HepG2 (cell line): ENCODE measurements around the gene ZCCHC17. TPM values are rescaled to one million over a fixed set of nuclear protein-coding genes. Genes with fewer than 3 reads are reported as not detected.

Experiments used
- BRD4 ChIP-seq: sonication (generic); formaldehyde crosslinking; IDR thresholded peaks from 2 replicates; pipeline ENCODE4 v1.4.0; 2020; ENCODE audit warnings: missing genetic modification reagents
- HNRNPL ChIP-seq: fragments of 200-400 bp; formaldehyde crosslinking; IDR thresholded peaks from 2 replicates; pipeline ENCODE4 v1.6.1; 2017; ENCODE audit warnings: mild to moderate bottlenecking, low read depth, low read length
- ISX ChIP-seq: sonication (generic); formaldehyde crosslinking; conservative IDR thresholded peaks from 2 replicates; pipeline ENCODE4 v1.5.0; 2020; ENCODE audit warnings: missing genetic modification reagents
- SRSF1 ChIP-seq: fragments of 200-400 bp; formaldehyde crosslinking; optimal IDR thresholded peaks from 2 replicates; pipeline ENCODE3; 2017; ENCODE audit warnings: mild to moderate bottlenecking, low read depth, low read length, moderate library complexity
- SRY ChIP-seq: sonication (generic); formaldehyde crosslinking; IDR thresholded peaks from 2 replicates; pipeline ENCODE4 v1.8.0; 2022; ENCODE audit warnings: mild to moderate bottlenecking, missing genetic modification reagents
- ZNF30 ChIP-seq: sonication (generic); formaldehyde crosslinking; IDR thresholded peaks from 2 replicates; pipeline ENCODE4 v1.5.0; 2020; ENCODE audit warnings: mild to moderate bottlenecking, missing genetic modification reagents
- ZNF792 ChIP-seq: IDR thresholded peaks from 2 replicates; pipeline ENCODE4 v1.6.1; 2016
- polyA plus RNA-seq, 8 experiments: library from polyadenylated mRNA; depleted of rRNA in 3 of 8; stranded (reverse) in 7 of 8; unstranded in 1 of 8; fragments of >200 nt; fragmentation: Illumina TruSeq in 4 of 8; extraction: Trizol in 4 of 8; gene quantifications; 2 replicates each; pipeline versions ENCODE4 v1.2.1 to v1.2.3, GENCODE V29; 2011 to 2016; ENCODE audit warnings: low read depth in 4 of 8, missing spikeins in 1 of 8, mixed read lengths in 1 of 8; ENCODE audit not compliant: insufficient read depth in 1 of 8
- total RNA-seq, 5 experiments: library from RNA; depleted of rRNA; stranded (reverse); fragments of >200 nt; fragmentation: Illumina TruSeq; extraction: Trizol; gene quantifications; 2 replicates each; pipeline ENCODE4 v1.2.3, GENCODE V29; 2016; ENCODE audit warnings: low read depth in 1 of 5
- TF ChIP-seq, protein P1 (sequence below): sonication (generic); formaldehyde crosslinking; IDR thresholded peaks from 2 replicates; pipeline ENCODE4 v1.5.0; 2020; ENCODE audit warnings: mild to moderate bottlenecking, missing genetic modification reagents, borderline replicate concordance
- TF ChIP-seq, protein P2 (sequence below): sonication (generic); formaldehyde crosslinking; IDR thresholded peaks from 2 replicates; pipeline ENCODE4 v1.4.0; 2020; ENCODE audit warnings: mild to moderate bottlenecking, missing genetic modification reagents
- TF ChIP-seq, protein P3 (sequence below): sonication (generic); formaldehyde crosslinking; IDR thresholded peaks from 2 replicates; pipeline ENCODE4 v1.5.1; 2020; ENCODE audit warnings: mild to moderate bottlenecking, moderate library complexity, missing genetic modification reagents

ZCCHC17 gene
- total and polyA plus RNA-seq, 2 of the 13 experiments (the other 11 are each of a cell fraction or from before 2014, with no cell fraction given) = 20.5 to 53.0 TPM

DNA sequence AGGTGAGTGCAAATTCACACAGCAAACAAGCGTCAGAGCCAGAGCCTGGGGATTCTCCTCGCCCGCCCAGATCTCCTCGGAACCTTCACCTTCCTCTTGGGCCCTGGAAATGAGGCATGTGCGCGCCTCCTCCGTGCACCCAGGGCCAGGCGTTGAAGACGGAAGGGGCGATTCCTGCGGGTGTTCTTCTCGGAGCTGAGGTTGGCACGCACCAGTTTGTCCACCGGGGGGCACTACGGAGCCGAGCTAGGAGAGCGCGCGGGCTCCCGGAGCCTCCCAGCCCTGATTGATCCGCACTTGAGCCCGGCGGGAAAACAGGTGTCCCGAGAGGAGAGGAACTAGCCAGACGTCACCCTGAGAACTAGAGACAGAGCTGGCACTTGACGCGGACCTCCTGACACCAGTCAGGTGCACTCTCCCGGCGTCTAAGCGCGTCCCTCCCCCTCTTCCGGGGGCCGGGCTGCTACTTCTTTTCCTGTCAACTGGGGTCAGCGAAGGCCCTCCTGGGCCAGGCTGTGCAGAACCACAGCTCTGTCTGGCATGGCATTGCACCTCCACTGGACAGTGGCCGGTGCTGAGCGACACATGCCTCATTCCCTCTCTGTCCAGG lies 97.9 kb downstream of the ZCCHC17 start (continued):
- TF ChIP-seq ISX (CRISPR knock-in tag) (no peak), BRD4 (CRISPR knock-in tag) (no peak), SRY (CRISPR knock-in tag) (no peak), ZNF792 (CRISPR knock-in tag) (no peak), SRSF1 (peak; percentile 42), ZNF30 (CRISPR knock-in tag) (no peak), HNRNPL (peak; percentile 68; the same call in 1 of the 2 replicates)
- TF ChIP-seq, protein P1, sequence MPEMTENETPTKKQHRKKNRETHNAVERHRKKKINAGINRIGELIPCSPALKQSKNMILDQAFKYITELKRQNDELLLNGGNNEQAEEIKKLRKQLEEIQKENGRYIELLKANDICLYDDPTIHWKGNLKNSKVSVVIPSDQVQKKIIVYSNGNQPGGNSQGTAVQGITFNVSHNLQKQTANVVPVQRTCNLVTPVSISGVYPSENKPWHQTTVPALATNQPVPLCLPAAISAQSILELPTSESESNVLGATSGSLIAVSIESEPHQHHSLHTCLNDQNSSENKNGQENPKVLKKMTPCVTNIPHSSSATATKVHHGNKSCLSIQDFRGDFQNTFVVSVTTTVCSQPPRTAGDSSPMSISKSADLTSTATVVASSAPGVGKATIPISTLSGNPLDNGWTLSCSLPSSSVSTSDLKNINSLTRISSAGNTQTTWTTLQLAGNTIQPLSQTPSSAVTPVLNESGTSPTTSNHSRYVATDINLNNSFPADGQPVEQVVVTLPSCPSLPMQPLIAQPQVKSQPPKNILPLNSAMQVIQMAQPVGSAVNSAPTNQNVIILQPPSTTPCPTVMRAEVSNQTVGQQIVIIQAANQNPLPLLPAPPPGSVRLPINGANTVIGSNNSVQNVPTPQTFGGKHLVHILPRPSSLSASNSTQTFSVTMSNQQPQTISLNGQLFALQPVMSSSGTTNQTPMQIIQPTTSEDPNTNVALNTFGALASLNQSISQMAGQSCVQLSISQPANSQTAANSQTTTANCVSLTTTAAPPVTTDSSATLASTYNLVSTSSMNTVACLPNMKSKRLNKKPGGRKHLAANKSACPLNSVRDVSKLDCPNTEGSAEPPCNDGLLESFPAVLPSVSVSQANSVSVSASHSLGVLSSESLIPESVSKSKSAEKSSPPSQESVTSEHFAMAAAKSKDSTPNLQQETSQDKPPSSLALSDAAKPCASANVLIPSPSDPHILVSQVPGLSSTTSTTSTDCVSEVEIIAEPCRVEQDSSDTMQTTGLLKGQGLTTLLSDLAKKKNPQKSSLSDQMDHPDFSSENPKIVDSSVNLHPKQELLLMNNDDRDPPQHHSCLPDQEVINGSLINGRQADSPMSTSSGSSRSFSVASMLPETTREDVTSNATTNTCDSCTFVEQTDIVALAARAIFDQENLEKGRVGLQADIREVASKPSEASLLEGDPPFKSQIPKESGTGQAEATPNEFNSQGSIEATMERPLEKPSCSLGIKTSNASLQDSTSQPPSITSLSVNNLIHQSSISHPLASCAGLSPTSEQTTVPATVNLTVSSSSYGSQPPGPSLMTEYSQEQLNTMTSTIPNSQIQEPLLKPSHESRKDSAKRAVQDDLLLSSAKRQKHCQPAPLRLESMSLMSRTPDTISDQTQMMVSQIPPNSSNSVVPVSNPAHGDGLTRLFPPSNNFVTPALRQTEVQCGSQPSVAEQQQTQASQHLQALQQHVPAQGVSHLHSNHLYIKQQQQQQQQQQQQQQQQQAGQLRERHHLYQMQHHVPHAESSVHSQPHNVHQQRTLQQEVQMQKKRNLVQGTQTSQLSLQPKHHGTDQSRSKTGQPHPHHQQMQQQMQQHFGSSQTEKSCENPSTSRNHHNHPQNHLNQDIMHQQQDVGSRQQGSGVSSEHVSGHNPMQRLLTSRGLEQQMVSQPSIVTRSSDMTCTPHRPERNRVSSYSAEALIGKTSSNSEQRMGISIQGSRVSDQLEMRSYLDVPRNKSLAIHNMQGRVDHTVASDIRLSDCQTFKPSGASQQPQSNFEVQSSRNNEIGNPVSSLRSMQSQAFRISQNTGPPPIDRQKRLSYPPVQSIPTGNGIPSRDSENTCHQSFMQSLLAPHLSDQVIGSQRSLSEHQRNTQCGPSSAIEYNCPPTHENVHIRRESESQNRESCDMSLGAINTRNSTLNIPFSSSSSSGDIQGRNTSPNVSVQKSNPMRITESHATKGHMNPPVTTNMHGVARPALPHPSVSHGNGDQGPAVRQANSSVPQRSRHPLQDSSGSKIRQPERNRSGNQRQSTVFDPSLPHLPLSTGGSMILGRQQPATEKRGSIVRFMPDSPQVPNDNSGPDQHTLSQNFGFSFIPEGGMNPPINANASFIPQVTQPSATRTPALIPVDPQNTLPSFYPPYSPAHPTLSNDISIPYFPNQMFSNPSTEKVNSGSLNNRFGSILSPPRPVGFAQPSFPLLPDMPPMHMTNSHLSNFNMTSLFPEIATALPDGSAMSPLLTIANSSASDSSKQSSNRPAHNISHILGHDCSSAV (CRISPR knock-in tag) = no peak
- TF ChIP-seq, protein P2, sequence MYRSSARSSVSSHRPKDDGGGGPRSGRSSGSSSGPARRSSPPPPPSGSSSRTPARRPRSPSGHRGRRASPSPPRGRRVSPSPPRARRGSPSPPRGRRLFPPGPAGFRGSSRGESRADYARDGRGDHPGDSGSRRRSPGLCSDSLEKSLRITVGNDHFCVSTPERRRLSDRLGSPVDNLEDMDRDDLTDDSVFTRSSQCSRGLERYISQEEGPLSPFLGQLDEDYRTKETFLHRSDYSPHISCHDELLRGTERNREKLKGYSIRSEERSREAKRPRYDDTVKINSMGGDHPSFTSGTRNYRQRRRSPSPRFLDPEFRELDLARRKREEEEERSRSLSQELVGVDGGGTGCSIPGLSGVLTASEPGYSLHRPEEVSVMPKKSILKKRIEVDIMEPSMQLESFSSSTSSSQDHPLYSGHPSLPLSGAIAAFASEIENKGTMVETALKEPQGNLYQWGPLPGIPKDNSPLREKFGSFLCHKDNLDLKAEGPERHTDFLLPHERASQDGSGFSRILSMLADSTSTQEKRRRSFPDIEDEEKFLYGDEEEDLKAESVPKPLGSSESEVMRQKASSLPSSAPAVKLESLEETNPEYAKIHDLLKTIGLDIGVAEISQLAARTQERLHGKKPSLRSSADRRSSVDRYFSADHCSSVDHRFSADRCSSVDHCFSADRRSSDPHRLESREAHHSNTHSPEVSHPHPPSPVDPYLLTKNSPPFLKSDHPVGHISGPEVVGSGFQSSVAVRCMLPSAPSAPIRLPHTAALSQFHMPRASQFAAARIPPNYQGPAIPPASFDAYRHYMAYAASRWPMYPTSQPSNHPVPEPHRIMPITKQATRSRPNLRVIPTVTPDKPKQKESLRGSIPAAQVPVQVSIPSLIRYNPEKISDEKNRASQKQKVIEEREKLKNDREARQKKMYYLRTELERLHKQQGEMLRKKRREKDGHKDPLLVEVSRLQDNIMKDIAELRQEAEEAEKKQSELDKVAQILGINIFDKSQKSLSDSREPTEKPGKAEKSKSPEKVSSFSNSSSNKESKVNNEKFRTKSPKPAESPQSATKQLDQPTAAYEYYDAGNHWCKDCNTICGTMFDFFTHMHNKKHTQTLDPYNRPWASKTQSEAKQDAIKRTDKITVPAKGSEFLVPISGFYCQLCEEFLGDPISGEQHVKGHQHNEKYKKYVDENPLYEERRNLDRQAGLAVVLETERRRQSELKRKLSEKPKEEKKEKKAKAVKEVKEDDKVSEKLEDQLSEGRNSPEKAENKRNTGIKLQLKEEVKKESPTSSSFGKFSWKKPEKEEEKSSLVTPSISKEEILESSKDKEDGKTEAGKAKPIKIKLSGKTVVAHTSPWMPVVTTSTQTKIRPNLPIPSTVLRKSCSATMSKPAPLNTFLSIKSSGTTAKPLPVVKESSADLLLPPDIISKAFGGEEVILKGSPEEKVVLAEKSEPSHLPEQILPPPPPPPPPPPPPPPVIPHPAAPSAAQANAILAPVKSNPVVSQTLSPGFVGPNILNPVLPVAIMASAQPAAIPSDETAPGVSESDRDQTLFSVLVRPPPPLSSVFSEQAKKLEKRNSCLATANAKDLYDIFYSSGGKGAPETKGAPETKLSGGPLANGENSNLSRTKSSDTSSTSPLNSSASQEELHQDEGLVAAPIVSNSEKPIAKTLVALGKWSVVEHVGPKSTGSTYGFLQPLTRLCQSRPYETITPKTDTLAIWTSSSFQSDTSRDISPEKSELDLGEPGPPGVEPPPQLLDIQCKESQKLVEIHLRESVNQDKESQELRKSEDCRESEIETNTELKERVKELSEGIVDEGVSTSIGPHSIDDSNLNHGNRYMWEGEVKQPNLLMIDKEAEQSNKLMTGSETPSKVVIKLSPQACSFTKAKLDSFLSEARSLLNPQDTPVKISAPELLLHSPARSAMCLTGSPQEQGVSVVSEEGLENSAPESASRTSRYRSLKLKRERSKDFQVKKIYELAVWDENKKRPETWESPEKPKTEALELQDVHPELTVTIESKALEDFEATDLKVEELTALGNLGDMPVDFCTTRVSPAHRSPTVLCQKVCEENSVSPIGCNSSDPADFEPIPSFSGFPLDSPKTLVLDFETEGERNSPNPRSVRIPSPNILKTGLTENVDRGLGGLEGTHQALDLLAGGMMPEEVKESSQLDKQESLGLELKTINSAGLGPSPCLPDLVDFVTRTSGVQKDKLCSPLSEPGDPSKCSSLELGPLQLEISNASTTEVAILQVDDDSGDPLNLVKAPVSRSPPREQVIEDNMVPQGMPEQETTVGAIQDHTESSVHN (CRISPR knock-in tag) = no peak
- TF ChIP-seq, protein P3, sequence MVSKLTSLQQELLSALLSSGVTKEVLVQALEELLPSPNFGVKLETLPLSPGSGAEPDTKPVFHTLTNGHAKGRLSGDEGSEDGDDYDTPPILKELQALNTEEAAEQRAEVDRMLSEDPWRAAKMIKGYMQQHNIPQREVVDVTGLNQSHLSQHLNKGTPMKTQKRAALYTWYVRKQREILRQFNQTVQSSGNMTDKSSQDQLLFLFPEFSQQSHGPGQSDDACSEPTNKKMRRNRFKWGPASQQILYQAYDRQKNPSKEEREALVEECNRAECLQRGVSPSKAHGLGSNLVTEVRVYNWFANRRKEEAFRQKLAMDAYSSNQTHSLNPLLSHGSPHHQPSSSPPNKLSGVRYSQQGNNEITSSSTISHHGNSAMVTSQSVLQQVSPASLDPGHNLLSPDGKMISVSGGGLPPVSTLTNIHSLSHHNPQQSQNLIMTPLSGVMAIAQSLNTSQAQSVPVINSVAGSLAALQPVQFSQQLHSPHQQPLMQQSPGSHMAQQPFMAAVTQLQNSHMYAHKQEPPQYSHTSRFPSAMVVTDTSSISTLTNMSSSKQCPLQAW (CRISPR knock-in tag) = peak; percentile 45; the same call in 1 of the 2 replicates
